ENCODE measurements around the gene AKR7A2. TPM values are rescaled to one million over a fixed set of nuclear protein-coding genes. Genes with fewer than 3 reads are reported as not detected.

Gene AKR7A2
- total and polyA plus RNA-seq, 2 experiments from 2014 or later = 20.8 to 53.6 TPM

DNA sequence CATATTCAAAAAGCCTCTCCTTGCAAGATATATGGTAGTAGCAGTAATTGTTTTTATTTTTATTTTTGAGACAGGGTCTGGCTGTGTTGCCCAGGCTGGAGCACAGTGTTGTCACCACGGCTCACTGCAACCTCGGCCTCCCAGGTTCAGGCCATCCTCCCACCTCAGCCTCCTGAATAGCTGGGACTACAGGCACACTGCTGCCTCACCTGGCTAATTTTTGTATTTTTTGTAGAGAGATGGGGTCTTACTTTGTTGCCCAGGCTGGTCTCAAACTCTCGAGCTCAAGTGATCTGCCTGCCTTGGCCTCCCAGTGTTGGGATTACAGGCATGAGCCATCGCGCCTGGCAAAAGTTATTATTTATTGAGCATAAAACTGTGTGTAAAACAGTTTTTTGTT is 38.6 kb upstream of the AKR7A2 start:
- no peak overlapping the region for H3K27ac ChIP-seq (ENCODE audit: low read depth)
- H4K20me1 ChIP-seq (replicated peaks; ENCODE audit: insufficient read depth) = peaks cover 22% of the 10 kb centered on the region
- Mint-ChIP-seq H3K36me3 (ENCODE audit: low read depth) (peaks cover 41% of the 10 kb centered on the region), H3K9me3 (no peaks in the 10 kb centered on the region), H3K4me1 (peaks cover 32% of the 10 kb centered on the region), H3K27me3 (ENCODE audit: insufficient read depth, low read depth, poor library complexity) (peaks cover 19% of the 10 kb centered on the region), H3K4me3 (no peak overlapping the region), H3K27ac (no peak overlapping the region)
- DNase-seq (ENCODE audit: low spot score) (no peak), ATAC-seq (no peak)
- 0 out of 2 replicates have a peak, but pooled peaks cover 14% of the 10 kb centered on the region for H3F3A ChIP-seq (replicated peaks; ENCODE audit: low read depth)
- no peaks in the 10 kb centered on the region for H3K9me2 ChIP-seq (ENCODE audit: insufficient read depth)
- TF ChIP-seq STAT1 (IDR thresholded peaks at IDR 0.05; ENCODE audit: unreplicated experiment) (no peak), ZNF114 (CRISPR knock-in tag; IDR thresholded peaks at IDR 0.05) (no peak), JUNB (IDR thresholded peaks at IDR 0.05; ENCODE audit: unreplicated experiment) (no peak), NANOG (IDR thresholded peaks at IDR 0.05; ENCODE audit: borderline replicate concordance) (no peak), CREB1 (CRISPR knock-in tag; IDR thresholded peaks at IDR 0.05; ENCODE audit: low read depth) (no peak), EZH2phosphoT487 (IDR thresholded peaks at IDR 0.05; ENCODE audit: unreplicated experiment) (no peak), EZH2 (IDR thresholded peaks at IDR 0.05; ENCODE audit: low read depth, unreplicated experiment) (no peak), ZNF331 (CRISPR knock-in tag; IDR thresholded peaks at IDR 0.05; ENCODE audit: low read depth) (no peak), POLR2AphosphoS5 (IDR thresholded peaks at IDR 0.05; ENCODE audit: low read depth) (no peak)
- TF ChIP-seq, protein P1, sequence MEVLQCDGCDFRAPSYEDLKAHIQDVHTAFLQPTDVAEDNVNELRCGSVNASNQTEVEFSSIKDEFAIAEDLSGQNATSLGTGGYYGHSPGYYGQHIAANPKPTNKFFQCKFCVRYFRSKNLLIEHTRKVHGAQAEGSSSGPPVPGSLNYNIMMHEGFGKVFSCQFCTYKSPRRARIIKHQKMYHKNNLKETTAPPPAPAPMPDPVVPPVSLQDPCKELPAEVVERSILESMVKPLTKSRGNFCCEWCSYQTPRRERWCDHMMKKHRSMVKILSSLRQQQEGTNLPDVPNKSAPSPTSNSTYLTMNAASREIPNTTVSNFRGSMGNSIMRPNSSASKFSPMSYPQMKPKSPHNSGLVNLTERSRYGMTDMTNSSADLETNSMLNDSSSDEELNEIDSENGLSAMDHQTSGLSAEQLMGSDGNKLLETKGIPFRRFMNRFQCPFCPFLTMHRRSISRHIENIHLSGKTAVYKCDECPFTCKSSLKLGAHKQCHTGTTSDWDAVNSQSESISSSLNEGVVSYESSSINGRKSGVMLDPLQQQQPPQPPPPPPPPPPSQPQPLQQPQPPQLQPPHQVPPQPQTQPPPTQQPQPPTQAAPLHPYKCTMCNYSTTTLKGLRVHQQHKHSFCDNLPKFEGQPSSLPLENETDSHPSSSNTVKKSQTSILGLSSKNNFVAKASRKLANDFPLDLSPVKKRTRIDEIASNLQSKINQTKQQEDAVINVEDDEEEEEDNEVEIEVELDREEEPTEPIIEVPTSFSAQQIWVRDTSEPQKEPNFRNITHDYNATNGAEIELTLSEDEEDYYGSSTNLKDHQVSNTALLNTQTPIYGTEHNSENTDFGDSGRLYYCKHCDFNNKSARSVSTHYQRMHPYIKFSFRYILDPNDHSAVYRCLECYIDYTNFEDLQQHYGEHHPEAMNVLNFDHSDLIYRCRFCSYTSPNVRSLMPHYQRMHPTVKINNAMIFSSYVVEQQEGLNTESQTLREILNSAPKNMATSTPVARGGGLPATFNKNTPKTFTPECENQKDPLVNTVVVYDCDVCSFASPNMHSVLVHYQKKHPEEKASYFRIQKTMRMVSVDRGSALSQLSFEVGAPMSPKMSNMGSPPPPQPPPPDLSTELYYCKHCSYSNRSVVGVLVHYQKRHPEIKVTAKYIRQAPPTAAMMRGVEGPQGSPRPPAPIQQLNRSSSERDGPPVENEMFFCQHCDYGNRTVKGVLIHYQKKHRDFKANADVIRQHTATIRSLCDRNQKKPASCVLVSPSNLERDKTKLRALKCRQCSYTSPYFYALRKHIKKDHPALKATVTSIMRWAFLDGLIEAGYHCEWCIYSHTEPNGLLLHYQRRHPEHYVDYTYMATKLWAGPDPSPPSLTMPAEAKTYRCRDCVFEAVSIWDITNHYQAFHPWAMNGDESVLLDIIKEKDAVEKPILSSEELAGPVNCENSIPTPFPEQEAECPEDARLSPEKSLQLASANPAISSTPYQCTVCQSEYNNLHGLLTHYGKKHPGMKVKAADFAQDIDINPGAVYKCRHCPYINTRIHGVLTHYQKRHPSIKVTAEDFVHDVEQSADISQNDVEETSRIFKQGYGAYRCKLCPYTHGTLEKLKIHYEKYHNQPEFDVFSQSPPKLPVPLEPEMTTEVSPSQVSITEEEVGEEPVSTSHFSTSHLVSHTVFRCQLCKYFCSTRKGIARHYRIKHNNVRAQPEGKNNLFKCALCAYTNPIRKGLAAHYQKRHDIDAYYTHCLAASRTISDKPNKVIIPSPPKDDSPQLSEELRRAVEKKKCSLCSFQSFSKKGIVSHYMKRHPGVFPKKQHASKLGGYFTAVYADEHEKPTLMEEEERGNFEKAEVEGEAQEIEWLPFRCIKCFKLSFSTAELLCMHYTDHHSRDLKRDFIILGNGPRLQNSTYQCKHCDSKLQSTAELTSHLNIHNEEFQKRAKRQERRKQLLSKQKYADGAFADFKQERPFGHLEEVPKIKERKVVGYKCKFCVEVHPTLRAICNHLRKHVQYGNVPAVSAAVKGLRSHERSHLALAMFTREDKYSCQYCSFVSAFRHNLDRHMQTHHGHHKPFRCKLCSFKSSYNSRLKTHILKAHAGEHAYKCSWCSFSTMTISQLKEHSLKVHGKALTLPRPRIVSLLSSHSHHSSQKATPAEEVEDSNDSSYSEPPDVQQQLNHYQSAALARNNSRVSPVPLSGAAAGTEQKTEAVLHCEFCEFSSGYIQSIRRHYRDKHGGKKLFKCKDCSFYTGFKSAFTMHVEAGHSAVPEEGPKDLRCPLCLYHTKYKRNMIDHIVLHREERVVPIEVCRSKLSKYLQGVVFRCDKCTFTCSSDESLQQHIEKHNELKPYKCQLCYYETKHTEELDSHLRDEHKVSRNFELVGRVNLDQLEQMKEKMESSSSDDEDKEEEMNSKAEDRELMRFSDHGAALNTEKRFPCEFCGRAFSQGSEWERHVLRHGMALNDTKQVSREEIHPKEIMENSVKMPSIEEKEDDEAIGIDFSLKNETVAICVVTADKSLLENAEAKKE (CRISPR knock-in tag; IDR thresholded peaks at IDR 0.05) = no peak
- TF ChIP-seq, protein P2, sequence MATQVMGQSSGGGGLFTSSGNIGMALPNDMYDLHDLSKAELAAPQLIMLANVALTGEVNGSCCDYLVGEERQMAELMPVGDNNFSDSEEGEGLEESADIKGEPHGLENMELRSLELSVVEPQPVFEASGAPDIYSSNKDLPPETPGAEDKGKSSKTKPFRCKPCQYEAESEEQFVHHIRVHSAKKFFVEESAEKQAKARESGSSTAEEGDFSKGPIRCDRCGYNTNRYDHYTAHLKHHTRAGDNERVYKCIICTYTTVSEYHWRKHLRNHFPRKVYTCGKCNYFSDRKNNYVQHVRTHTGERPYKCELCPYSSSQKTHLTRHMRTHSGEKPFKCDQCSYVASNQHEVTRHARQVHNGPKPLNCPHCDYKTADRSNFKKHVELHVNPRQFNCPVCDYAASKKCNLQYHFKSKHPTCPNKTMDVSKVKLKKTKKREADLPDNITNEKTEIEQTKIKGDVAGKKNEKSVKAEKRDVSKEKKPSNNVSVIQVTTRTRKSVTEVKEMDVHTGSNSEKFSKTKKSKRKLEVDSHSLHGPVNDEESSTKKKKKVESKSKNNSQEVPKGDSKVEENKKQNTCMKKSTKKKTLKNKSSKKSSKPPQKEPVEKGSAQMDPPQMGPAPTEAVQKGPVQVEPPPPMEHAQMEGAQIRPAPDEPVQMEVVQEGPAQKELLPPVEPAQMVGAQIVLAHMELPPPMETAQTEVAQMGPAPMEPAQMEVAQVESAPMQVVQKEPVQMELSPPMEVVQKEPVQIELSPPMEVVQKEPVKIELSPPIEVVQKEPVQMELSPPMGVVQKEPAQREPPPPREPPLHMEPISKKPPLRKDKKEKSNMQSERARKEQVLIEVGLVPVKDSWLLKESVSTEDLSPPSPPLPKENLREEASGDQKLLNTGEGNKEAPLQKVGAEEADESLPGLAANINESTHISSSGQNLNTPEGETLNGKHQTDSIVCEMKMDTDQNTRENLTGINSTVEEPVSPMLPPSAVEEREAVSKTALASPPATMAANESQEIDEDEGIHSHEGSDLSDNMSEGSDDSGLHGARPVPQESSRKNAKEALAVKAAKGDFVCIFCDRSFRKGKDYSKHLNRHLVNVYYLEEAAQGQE (IDR thresholded peaks at IDR 0.05; ENCODE audit: unreplicated experiment) = no peak
- TF ChIP-seq, protein P3, sequence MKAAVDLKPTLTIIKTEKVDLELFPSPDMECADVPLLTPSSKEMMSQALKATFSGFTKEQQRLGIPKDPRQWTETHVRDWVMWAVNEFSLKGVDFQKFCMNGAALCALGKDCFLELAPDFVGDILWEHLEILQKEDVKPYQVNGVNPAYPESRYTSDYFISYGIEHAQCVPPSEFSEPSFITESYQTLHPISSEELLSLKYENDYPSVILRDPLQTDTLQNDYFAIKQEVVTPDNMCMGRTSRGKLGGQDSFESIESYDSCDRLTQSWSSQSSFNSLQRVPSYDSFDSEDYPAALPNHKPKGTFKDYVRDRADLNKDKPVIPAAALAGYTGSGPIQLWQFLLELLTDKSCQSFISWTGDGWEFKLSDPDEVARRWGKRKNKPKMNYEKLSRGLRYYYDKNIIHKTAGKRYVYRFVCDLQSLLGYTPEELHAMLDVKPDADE (IDR thresholded peaks at IDR 0.05) = no peak
- TF ChIP-seq, protein P4, sequence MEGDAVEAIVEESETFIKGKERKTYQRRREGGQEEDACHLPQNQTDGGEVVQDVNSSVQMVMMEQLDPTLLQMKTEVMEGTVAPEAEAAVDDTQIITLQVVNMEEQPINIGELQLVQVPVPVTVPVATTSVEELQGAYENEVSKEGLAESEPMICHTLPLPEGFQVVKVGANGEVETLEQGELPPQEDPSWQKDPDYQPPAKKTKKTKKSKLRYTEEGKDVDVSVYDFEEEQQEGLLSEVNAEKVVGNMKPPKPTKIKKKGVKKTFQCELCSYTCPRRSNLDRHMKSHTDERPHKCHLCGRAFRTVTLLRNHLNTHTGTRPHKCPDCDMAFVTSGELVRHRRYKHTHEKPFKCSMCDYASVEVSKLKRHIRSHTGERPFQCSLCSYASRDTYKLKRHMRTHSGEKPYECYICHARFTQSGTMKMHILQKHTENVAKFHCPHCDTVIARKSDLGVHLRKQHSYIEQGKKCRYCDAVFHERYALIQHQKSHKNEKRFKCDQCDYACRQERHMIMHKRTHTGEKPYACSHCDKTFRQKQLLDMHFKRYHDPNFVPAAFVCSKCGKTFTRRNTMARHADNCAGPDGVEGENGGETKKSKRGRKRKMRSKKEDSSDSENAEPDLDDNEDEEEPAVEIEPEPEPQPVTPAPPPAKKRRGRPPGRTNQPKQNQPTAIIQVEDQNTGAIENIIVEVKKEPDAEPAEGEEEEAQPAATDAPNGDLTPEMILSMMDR (conservative IDR thresholded peaks at IDR 0.05; ENCODE audit: low read depth in 2 of 2) = no peak
- H3K36me3 ChIP-seq (ENCODE audit: insufficient read depth) = 0 out of 2 replicates have a peak, but pooled peaks cover 5% of the 10 kb centered on the region
- no peak overlapping the region for H3K4me3 ChIP-seq
- peaks cover 16% of the 10 kb centered on the region for H3K4me1 ChIP-seq (ENCODE audit: insufficient read depth)
- no peak overlapping the region for H3K4me2 ChIP-seq
- no peak overlapping the region for H2AFZ ChIP-seq
- H3K27me3 ChIP-seq (ENCODE audit: insufficient read depth) = no peaks in the 10 kb centered on the region
- peaks cover 7% of the 10 kb centered on the region; the same call in 1 of the 2 replicates for H3K79me2 ChIP-seq (replicated peaks; ENCODE audit: insufficient read depth)
